Panc1 (cell line): ENCODE results near the gene NRK. TPM values are rescaled to one million over a fixed set of nuclear protein-coding genes. Genes with fewer than 3 reads are reported as not detected.

ENCODE experiments used
- ATAC-seq: fragments of 200-7000 bp; cut with Tn5 transposase; 2 replicates; pipeline ENCODE4 v1.9.1; 2020; ENCODE audit warnings: mild to moderate bottlenecking, moderate library complexity
- BruUV-seq: library from RNA; stranded (reverse); fragments of 400-500 nt; replicated peaks from 2 replicates; lab custom pipeline; 2021; lab: Mats Ljungman, UMichigan
- CTCF ChIA-PET: fragments of 300-600 bp; sonication (Branson Sonifier 250); formaldehyde crosslinking; loops from one replicate; lab custom pipeline; 2022; ENCODE audit warnings: antibody characterized with exemption; lab: Charles Lee
- POLR2A ChIA-PET: fragments of 300-600 bp; sonication (Branson Sonifier 250); formaldehyde crosslinking; loops from one replicate; lab custom pipeline; 2022; ENCODE audit warnings: antibody characterized with exemption; lab: Charles Lee
- DNase-seq: peaks from one replicate; pipeline ENCODE4 v3.0.0-alpha.2; 2010; ENCODE audit warnings: low read depth, low spot score
- H3K27ac ChIP-seq: 2 replicates; pipeline ENCODE4 v1.5.1; 2011; ENCODE audit warnings: mild to moderate bottlenecking, low read length, inconsistent platforms
- H3K27me3 ChIP-seq: fragments of 200-500 bp; sonication (Bioruptor generic); 2 replicates; pipeline ENCODE4 v1.6.0; 2014; ENCODE audit warnings: low read length, inconsistent platforms; ENCODE audit not compliant: control insufficient read depth, insufficient read depth
- H3K36me3 ChIP-seq: fragments of 200-500 bp; sonication (Bioruptor generic); 2 replicates; pipeline ENCODE4 v1.5.1; 2014; ENCODE audit warnings: inconsistent platforms, mild to moderate bottlenecking, low read length, moderate library complexity; ENCODE audit not compliant: control insufficient read depth, insufficient read depth
- H3K4me1 ChIP-seq: 2 replicates; pipeline ENCODE4 v1.5.1; 2011; ENCODE audit warnings: inconsistent platforms, mild to moderate bottlenecking, low read length, moderate library complexity; ENCODE audit not compliant: control insufficient read depth, insufficient read depth
- H3K4me3 ChIP-seq, 2 experiments: 2 replicates each; pipeline ENCODE4 v1.5.1; 2011 to 2012; ENCODE audit warnings: low read depth in 2 of 2, low read length in 2 of 2, mild to moderate bottlenecking in 2 of 2, inconsistent platforms in 1 of 2, moderate library complexity in 1 of 2
- H3K9me3 ChIP-seq: fragments of 200-500 bp; sonication (Bioruptor generic); 2 replicates; pipeline ENCODE4 v1.5.1; 2014; ENCODE audit warnings: low read depth, mild to moderate bottlenecking, inconsistent platforms, low read length, moderate library complexity; ENCODE audit not compliant: control insufficient read depth, insufficient read depth
- POLR2AphosphoS5 ChIP-seq: IDR thresholded peaks from 2 replicates; pipeline ENCODE4 v1.6.1; 2012; ENCODE audit warnings: mild to moderate bottlenecking, low read depth, low read length, moderate library complexity
- SIN3A ChIP-seq: IDR thresholded peaks from 2 replicates; pipeline ENCODE4 v1.6.1; 2012; ENCODE audit warnings: low read depth, mild to moderate bottlenecking, low read length, moderate library complexity, borderline replicate concordance; ENCODE audit not compliant: insufficient read depth
- TCF7L2 ChIP-seq: IDR thresholded peaks from 2 replicates; pipeline ENCODE4 v1.6.1; 2011; ENCODE audit warnings: mild to moderate bottlenecking, low read depth, low read length, inconsistent platforms
- in situ Hi-C: cut with HindIII; loops from 2 replicates; pipeline ENCODE4 v1.10.0; 2016; ENCODE audit warnings: low sequenced_read_pairs, low pct_unique_long_range_greater_than_20kb
- intact Hi-C: fragments of 100-400 bp; cut with micrococcal nuclease; formaldehyde crosslinking; loops from one replicate; pipeline ENCODE4 v1.10.0; 2022; ENCODE audit not compliant: unreplicated experiment
- total RNA-seq: library from RNA; stranded (reverse); gene quantifications from one replicate; pipeline ENCODE4 v1.2.1, GENCODE V29; 2021; ENCODE audit not compliant: unreplicated experiment
- TF ChIP-seq, protein P1 (sequence below), 2 experiments: IDR thresholded peaks; 2 replicates each; pipeline ENCODE4 v1.6.1; 2011 to 2012; ENCODE audit warnings: low read depth in 2 of 2, control low read depth in 1 of 2, low read length in 1 of 2, mild to moderate bottlenecking in 1 of 2, moderate library complexity in 1 of 2; ENCODE audit not compliant: insufficient read depth in 1 of 2
- TF ChIP-seq, protein P2 (sequence below): fragments of 450-650 bp; IDR thresholded peaks from 2 replicates; pipeline ENCODE4 v1.5.1; 2017; ENCODE audit warnings: mild to moderate bottlenecking

The NRK gene
- total RNA-seq, 1 experiment from 2014 or later, result 0.03 TPM

DNA sequence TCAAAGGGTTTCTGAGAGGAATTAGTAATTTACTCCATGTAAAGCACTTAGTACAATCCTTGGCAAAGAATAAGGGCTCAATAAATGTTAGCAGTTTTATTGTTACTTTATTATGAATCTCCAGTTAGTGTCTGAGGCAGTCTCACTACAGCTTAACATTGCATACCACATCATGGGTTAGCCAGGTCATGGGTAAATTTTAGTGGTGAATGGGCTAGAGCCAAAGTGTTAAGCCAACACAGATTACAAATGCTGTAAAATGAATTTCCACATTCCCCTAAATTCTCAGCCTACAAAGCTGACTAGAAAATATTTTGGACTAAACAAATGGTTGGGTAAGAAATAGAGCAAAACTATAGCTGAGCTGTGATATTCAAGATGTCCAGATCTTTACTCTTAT, 72.4 kb downstream of the NRK start:
- no peak for ATAC-seq
- no TSS peak for BruUV-seq
- Histone ChIP-seq H3K9me3 (no peaks in the 10 kb centered on the region), H3K4me1 (no peaks in the 10 kb centered on the region), H3K27me3 (no peaks in the 10 kb centered on the region), H3K36me3 (no peaks in the 10 kb centered on the region), H3K4me3 (no peak overlapping the region), H3K27ac (no peak overlapping the region)
- TF ChIP-seq TCF7L2, result no peak
- TF ChIP-seq, protein P1, sequence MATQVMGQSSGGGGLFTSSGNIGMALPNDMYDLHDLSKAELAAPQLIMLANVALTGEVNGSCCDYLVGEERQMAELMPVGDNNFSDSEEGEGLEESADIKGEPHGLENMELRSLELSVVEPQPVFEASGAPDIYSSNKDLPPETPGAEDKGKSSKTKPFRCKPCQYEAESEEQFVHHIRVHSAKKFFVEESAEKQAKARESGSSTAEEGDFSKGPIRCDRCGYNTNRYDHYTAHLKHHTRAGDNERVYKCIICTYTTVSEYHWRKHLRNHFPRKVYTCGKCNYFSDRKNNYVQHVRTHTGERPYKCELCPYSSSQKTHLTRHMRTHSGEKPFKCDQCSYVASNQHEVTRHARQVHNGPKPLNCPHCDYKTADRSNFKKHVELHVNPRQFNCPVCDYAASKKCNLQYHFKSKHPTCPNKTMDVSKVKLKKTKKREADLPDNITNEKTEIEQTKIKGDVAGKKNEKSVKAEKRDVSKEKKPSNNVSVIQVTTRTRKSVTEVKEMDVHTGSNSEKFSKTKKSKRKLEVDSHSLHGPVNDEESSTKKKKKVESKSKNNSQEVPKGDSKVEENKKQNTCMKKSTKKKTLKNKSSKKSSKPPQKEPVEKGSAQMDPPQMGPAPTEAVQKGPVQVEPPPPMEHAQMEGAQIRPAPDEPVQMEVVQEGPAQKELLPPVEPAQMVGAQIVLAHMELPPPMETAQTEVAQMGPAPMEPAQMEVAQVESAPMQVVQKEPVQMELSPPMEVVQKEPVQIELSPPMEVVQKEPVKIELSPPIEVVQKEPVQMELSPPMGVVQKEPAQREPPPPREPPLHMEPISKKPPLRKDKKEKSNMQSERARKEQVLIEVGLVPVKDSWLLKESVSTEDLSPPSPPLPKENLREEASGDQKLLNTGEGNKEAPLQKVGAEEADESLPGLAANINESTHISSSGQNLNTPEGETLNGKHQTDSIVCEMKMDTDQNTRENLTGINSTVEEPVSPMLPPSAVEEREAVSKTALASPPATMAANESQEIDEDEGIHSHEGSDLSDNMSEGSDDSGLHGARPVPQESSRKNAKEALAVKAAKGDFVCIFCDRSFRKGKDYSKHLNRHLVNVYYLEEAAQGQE (IDR thresholded peaks at IDR 0.05; ENCODE audit: insufficient read depth in 1 of 2, low read depth in 2 of 2, low read length in 1 of 2), result no peak
- TF ChIP-seq SIN3A, result no peak
- TF ChIP-seq POLR2AphosphoS5, result no peak
- TF ChIP-seq, protein P2, sequence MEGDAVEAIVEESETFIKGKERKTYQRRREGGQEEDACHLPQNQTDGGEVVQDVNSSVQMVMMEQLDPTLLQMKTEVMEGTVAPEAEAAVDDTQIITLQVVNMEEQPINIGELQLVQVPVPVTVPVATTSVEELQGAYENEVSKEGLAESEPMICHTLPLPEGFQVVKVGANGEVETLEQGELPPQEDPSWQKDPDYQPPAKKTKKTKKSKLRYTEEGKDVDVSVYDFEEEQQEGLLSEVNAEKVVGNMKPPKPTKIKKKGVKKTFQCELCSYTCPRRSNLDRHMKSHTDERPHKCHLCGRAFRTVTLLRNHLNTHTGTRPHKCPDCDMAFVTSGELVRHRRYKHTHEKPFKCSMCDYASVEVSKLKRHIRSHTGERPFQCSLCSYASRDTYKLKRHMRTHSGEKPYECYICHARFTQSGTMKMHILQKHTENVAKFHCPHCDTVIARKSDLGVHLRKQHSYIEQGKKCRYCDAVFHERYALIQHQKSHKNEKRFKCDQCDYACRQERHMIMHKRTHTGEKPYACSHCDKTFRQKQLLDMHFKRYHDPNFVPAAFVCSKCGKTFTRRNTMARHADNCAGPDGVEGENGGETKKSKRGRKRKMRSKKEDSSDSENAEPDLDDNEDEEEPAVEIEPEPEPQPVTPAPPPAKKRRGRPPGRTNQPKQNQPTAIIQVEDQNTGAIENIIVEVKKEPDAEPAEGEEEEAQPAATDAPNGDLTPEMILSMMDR, result no peak
- in situ Hi-C loops (no loop called here), intact Hi-C loops (no loop called here)
- no peak for DNase-seq
- POLR2A ChIA-PET, result no interaction called here
- CTCF ChIA-PET, result no interaction called here

- in situ Hi-C loops, result no loop called here
- Histone ChIP-seq H3K4me3 (no peak overlapping the region), H3K4me1 (no peaks in the 10 kb centered on the region), H3K9me3 (no peaks in the 10 kb centered on the region), H3K27me3 (no peaks in the 10 kb centered on the region), H3K27ac (no peak overlapping the region), H3K36me3 (no peaks in the 10 kb centered on the region)
- DNase-seq, result no peak
- ChIA-PET CTCF (no interaction called here), POLR2A (no interaction called here)
- BruUV-seq, result no TSS peak
- no peak for ATAC-seq
- intact Hi-C loops, result no loop called here
- TF ChIP-seq TCF7L2 (no peak), POLR2AphosphoS5 (no peak), SIN3A (no peak)
- TF ChIP-seq, protein P1 (IDR thresholded peaks at IDR 0.05; ENCODE audit: insufficient read depth in 1 of 2, low read depth in 2 of 2, low read length in 1 of 2), result no peak
These were observed 87.2 kb downstream of the NRK start for GRCh38 chrX:105909576-105909975.
